Measurements from ENCODE around the gene IVL.

DNA sequence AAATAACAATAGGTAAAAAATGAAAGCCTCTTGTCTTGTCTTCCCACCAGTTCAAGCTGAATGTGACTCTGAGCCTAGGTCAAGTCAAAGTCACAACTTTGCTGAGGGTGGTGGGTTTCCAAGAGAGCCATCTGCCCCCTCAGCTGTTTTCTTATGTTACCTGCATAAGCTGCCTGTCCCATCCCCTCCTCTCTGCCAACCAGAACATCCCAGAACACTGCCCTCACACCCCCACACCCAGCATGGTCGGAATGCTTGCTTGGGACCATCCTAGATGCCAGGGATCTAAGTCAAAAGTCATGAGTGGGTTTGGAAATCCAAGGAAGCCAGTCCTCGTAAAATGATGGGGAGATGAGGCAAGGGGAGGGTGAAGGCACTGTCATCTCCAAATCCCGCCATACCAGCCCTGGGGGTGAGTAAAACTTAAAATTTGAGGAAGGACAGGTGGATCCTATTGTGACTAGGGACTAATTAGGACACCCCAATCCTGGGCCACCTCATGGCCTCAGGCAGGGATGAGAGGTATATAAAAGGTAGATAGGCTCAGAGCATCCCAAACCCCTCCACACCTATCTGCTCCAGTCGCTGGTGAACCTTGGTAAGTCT, 38.4 kb downstream of the IVL start, which contains the start of gene SPRR5:
- no peak for TF ChIP-seq POLR2AphosphoS5 (IDR thresholded peaks at IDR 0.05)
- TF ChIP-seq, protein P1, sequence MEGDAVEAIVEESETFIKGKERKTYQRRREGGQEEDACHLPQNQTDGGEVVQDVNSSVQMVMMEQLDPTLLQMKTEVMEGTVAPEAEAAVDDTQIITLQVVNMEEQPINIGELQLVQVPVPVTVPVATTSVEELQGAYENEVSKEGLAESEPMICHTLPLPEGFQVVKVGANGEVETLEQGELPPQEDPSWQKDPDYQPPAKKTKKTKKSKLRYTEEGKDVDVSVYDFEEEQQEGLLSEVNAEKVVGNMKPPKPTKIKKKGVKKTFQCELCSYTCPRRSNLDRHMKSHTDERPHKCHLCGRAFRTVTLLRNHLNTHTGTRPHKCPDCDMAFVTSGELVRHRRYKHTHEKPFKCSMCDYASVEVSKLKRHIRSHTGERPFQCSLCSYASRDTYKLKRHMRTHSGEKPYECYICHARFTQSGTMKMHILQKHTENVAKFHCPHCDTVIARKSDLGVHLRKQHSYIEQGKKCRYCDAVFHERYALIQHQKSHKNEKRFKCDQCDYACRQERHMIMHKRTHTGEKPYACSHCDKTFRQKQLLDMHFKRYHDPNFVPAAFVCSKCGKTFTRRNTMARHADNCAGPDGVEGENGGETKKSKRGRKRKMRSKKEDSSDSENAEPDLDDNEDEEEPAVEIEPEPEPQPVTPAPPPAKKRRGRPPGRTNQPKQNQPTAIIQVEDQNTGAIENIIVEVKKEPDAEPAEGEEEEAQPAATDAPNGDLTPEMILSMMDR (IDR thresholded peaks at IDR 0.05): no peak
